Muscle layer of duodenum (tissue), 2 donors: Measurements from ENCODE around the gene RPS6KA4.

ENCODE experiments used
- H3K27ac ChIP-seq: one replicate; pipeline ENCODE4 v1.7.0; 2013; ENCODE audit warnings: mild to moderate bottlenecking, low read length
- H3K27me3 ChIP-seq: one replicate; pipeline ENCODE4 v1.7.0; 2013; ENCODE audit warnings: low read depth, mild to moderate bottlenecking, control low read depth, low read length
- H3K36me3 ChIP-seq, 2 donors: one replicate each; pipeline ENCODE4 v1.7.0; 2013; ENCODE audit warnings: low read length in 2 of 2, control low read depth in 1 of 2, mild to moderate bottlenecking in 1 of 2; ENCODE audit not compliant: insufficient read depth in 2 of 2, control insufficient read depth in 1 of 2
- H3K4me1 ChIP-seq, 2 donors: one replicate each; pipeline ENCODE4 v1.7.0; 2013; ENCODE audit warnings: low read length in 2 of 2, mild to moderate bottlenecking in 2 of 2, control low read depth in 1 of 2, moderate library complexity in 1 of 2; ENCODE audit not compliant: insufficient read depth in 2 of 2, control insufficient read depth in 1 of 2
- H3K4me3 ChIP-seq, 2 donors: one replicate each; pipeline ENCODE4 v1.7.0; 2013; ENCODE audit warnings: low read length in 2 of 2, low read depth in 1 of 2, mild to moderate bottlenecking in 1 of 2
- H3K9me3 ChIP-seq, 2 donors: one replicate each; pipeline ENCODE4 v1.7.0; 2013; ENCODE audit warnings: low read length in 2 of 2, control low read depth in 1 of 2, mild to moderate bottlenecking in 1 of 2; ENCODE audit not compliant: control insufficient read depth in 1 of 2
- donor health status: healthy.

RPS6KA4 gene

DNA sequence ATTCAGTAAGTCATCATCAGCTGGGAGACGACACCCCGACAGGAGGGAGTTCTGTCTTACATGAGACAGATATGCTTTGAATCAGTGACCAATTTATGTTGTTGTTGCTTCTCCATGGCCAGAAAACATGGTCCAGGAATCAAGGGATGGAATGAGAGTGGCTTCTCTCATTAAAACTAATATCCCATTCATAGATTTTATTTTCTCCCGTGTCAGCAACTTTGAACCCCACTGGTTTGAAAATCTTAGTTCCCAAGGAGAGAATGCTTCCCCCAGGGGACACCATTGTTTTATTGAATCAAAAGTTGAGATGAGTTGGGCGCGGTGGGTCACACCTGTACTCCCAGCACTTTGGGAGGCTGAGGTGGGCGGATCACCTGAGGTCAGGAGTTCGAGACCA, 42.8 kb downstream of the RPS6KA4 start:
- Histone ChIP-seq H3K27me3 (no peaks in the 10 kb centered on the region), H3K4me3 (no peak overlapping the region), H3K27ac (no peak overlapping the region), H3K4me1 (peaks cover 0 to 18% of the 10 kb centered on the region in 2 donors), H3K36me3 (no peaks in the 10 kb centered on the region), H3K9me3 (no peaks in the 10 kb centered on the region)

DNA sequence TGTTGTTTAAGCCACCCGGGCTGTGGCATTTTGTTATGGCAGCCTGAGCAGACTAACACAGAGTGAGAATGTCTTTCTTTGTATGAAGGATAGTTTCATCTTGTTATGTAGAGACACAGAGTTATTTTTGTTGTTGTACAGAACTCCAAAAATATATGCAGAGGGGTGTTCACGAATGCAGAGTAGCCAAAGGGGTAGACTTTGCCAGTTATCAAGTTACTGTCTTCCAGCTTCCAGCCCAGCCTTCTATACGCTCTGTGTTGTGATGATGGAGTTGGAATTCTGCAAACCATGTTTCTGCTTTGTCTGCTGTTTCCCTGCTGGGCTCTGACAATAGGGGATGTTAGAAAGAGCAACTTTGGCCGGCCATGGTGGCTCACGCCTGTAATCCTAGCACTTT, 44.1 kb downstream of the RPS6KA4 start:
- no peak overlapping the region for H3K4me3 ChIP-seq
- H3K9me3 ChIP-seq = no peaks in the 10 kb centered on the region
- no peaks in the 10 kb centered on the region for H3K27me3 ChIP-seq
- peaks cover 0 to 18% of the 10 kb centered on the region in 2 donors for H3K4me1 ChIP-seq
- H3K36me3 ChIP-seq = no peaks in the 10 kb centered on the region
- H3K27ac ChIP-seq = no peak overlapping the region

DNA sequence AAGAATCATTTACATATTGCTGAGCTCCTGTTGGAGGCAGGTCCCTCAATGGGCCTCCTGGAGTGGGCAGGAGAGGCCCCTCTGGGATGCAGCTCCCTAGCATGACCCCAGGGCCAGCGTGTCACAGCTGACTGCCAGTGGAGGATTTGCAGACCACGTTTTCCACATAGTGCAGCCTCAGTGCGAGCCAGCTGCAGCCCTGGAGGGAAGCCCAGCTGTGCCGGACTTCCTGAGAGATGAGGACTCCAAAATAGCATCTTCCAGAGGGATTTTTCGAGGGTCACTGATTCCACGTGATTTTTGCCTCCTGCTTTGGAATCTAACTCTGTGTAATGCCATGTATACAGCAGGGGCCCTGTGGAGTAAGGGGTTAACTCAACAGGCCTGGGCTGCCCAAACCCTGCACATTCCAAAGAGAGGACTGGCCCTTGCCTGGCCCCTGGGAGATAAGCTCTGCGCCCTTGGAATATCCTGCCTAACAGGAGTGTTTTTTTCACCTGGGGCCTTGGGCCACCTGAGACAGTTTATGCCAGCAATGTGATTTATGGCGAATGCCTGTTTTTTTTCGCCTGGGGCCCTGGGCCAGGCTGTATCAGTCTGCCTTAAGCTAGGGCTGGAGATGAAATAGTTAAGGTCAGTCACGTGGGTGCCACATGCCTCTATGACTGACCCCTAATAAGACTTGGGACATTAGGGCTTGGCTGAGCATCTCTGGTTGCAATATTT, 47.4 kb downstream of the RPS6KA4 start:
- H3K36me3 ChIP-seq = no peaks in the 10 kb centered on the region
- no peaks in the 10 kb centered on the region for H3K9me3 ChIP-seq
- H3K27me3 ChIP-seq = no peaks in the 10 kb centered on the region
- peaks cover 4 to 22% of the 10 kb centered on the region in 2 donors for H3K4me1 ChIP-seq
- no peak overlapping the region for H3K4me3 ChIP-seq
- no peak overlapping the region for H3K27ac ChIP-seq

DNA sequence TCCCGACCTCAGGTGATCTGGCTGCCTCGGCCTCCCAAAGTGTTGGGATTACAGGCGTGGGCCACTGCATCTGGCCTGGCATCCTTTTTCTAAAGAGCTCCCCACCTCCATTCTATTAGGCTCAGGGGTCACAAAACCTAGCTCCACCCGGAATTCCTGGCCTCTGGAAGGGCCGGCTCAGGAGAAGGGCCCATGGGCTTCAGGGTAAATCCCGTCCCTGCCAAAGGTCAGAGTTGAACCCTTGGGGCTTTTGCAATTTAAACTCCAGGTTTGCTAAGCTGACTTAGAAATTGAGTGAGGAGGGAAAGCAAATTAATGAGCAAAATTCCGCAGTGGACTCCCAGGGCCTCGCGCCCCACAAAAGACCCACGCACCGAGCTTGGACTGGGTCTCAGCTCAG, 48.3 kb downstream of the RPS6KA4 start:
- Histone ChIP-seq H3K27me3 (no peaks in the 10 kb centered on the region), H3K4me3 (no peak overlapping the region), H3K36me3 (no peaks in the 10 kb centered on the region), H3K9me3 (no peaks in the 10 kb centered on the region), H3K4me1 (peaks cover 4 to 22% of the 10 kb centered on the region in 2 donors), H3K27ac (no peak overlapping the region)

DNA sequence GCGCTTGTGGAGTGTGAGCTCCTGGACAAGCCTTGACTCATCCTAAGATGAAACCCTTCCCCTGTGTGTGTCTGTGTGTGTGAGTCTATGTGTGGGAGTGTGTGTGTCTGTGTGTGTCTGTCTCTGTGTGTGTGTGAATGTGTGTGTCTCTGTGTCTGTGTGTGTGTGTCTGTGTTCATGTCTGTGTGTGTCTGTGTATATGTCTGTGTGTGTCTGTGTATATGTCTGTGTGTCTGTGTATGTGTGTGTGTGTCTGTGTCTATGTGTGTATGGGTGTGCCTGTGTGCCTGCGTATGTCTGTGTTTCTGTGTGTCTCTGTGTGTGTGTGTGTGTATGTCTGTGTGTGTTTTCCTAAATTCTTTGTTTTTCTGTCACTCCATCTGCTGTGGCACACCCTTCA, 48.7 kb downstream of the RPS6KA4 start:
- Histone ChIP-seq H3K9me3 (no peaks in the 10 kb centered on the region), H3K27me3 (no peaks in the 10 kb centered on the region), H3K4me1 (peaks cover 4 to 22% of the 10 kb centered on the region in 2 donors), H3K36me3 (no peaks in the 10 kb centered on the region), H3K27ac (no peak overlapping the region), H3K4me3 (no peak overlapping the region)

DNA sequence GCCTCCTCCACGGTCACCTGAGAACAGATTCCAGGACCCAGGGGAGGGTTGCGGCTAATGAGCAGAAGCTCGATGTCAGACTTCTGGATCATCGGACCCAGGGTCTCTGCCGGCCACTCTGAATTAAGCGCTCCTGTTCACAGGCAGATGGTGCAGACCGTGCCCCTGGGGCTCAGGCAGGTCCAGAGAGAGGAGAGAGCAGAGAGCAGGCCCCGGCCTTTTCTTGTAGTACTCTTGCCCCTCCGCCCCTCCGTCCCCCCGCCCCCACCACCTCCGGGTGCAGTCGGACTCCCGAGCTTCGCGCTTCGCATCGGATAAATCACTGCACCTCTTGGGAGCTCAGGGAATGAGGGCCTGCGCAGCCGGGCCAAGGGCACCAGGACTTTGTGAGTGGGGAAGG, 50.3 kb downstream of the RPS6KA4 start:
- peaks cover 4 to 22% of the 10 kb centered on the region in 2 donors for H3K4me1 ChIP-seq
- H3K27me3 ChIP-seq = no peaks in the 10 kb centered on the region
- H3K36me3 ChIP-seq = no peaks in the 10 kb centered on the region
- no peak overlapping the region for H3K27ac ChIP-seq
- no peak overlapping the region for H3K4me3 ChIP-seq
- no peaks in the 10 kb centered on the region for H3K9me3 ChIP-seq

DNA sequence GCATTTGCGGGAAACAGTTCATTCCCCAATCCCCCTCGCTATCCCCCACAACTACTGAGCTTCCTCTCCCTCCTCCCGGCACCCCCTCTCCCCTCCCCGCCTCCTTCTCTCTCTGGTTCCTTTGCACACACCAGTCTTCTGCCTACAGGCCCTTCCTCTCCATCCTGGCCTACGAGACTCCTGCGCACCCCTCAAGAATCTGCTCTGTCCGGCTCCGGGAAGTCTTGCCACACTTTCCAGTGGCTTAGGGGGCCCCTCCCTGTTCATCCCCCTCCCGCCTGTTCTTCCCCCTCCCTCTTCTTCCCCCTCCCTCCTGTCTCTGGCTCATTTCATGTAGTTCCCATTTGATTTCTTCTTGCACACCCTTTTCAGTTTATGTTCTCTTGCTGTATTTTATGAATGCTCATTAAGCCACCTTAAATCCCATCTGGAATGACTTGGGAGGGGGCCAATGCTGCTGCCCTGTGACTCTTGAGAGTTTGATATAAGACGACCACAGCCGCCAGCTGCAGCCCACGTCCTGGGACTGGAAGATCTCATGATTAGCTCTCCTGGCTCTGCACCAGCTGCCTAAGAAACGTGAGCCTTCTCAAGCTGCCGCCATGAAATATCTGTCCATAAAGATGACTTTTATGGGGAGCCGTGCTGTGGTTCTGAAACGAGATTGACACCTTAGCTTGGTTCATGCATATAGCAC, 50.9 kb downstream of the RPS6KA4 start:
- Histone ChIP-seq H3K4me1 (peaks cover 4 to 23% of the 10 kb centered on the region in 2 donors), H3K9me3 (no peaks in the 10 kb centered on the region), H3K27me3 (no peaks in the 10 kb centered on the region), H3K36me3 (no peaks in the 10 kb centered on the region), H3K4me3 (no peak overlapping the region), H3K27ac (no peak overlapping the region)

DNA sequence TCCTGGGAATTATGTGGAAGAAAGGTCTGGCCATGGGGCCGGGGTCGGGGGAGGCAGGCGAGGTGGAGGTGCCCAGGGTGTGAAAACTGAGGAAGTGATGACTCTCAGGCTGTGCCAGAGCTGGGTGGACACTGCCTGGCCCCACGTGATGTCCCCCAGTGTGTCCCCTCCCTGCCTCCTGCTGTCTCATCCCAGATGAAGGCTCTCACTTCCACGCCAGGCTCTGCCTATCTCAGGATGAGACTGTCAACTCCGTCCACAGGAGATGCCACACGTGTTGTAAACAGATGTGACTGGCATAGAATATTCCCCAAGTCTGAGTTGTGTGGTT, 51.4 kb downstream of the RPS6KA4 start:
- Histone ChIP-seq H3K9me3 (no peaks in the 10 kb centered on the region), H3K27me3 (no peaks in the 10 kb centered on the region), H3K4me1 (peaks cover 4 to 28% of the 10 kb centered on the region in 2 donors), H3K4me3 (no peak overlapping the region), H3K36me3 (no peaks in the 10 kb centered on the region), H3K27ac (no peak overlapping the region)

DNA sequence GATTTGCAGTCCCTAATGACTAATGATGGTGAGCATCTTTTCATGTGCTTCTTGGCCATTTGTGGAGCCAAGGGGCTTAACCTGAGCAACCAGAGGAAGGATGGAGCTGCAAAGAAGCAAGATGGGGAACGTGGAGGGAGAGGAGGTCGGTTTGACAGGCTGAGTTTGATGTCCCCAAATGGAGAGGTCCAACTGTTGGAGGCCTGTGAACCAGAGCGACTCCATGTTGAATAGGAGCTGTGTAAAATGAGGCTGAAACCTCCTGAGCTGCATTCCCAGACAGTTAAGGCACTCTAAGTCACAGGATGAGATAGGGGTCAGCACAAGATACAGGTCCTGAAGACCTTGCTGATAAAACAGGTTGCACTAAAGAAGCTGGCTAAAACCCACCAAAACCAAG, 54.5 kb downstream of the RPS6KA4 start:
- Histone ChIP-seq H3K4me1 (peaks cover 4 to 13% of the 10 kb centered on the region in 2 donors), H3K36me3 (no peaks in the 10 kb centered on the region), H3K27ac (no peak overlapping the region), H3K4me3 (no peak overlapping the region), H3K9me3 (no peaks in the 10 kb centered on the region), H3K27me3 (no peaks in the 10 kb centered on the region)

DNA sequence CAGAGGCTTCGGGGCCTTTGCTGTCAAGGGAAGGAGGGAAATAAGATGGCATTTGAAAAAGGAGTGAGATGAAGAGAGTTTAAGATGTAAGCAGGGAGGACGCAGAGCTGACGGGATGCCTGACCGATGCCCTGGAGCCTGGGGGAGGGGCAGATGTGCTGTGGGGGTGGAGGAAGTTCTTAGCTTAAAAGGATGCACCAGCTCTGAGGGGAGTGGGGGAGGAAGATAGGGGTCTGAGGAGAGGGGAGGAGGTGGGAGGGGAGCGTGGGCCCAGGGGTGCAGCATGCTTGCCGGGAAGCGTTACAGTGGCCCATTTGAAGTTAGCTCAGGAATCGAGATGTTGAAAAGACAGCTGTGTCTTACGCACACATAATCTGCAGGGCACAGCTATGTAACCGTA, 56.3 kb downstream of the RPS6KA4 start:
- Histone ChIP-seq H3K27ac (no peak overlapping the region), H3K36me3 (no peaks in the 10 kb centered on the region), H3K9me3 (no peaks in the 10 kb centered on the region), H3K27me3 (no peaks in the 10 kb centered on the region), H3K4me3 (no peak overlapping the region), H3K4me1 (peaks cover 0 to 7% of the 10 kb centered on the region in 2 donors)

DNA sequence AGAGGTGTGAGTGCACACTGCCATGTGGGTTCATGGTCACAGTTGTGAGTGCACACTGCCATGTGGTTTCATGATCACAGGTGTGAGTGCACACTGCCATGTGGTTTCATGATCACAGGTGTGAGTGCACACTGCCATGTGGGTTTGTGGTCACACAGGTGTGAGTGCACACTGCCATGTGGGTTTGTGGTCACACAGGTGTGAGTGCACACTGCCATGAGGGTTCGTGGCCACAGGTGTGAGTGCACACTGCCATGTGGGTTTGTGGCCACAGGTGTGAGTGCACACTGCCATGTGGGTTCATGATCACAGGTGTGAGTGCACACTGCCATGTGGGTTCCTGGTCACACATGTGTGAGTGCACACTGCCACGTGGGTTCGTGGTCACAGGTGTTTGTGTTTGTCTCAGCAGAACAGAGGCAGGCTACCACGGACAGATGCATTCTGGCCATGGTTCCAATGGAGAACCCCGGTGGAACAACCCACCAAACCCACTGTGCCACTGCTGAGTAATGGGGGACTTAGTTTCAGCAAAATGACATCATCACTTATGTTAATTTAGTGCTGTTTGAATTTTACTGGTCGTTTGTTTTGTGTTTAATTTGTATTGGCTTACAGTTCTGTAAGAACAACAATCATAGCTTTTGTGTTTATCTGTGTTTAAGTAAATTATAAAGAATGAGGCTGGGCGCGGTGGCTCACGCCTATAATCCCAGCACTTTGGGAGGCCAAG, 57.2 kb downstream of the RPS6KA4 start:
- no peaks in the 10 kb centered on the region for H3K27me3 ChIP-seq
- peaks cover 0 to 5% of the 10 kb centered on the region in 2 donors for H3K4me1 ChIP-seq
- no peaks in the 10 kb centered on the region for H3K36me3 ChIP-seq
- H3K27ac ChIP-seq = no peak overlapping the region
- H3K9me3 ChIP-seq = peaks cover 0 to under 1% of the 10 kb centered on the region in 2 donors
- no peak overlapping the region for H3K4me3 ChIP-seq
